ENCODE results near the gene SETDB2. TPM values are rescaled to one million over a fixed set of nuclear protein-coding genes. Genes with fewer than 3 reads are reported as not detected.

Gene SETDB2
- total RNA-seq, 6 experiments from 2014 or later: 4.4 to 7.4 (median 6.5) TPM

DNA sequence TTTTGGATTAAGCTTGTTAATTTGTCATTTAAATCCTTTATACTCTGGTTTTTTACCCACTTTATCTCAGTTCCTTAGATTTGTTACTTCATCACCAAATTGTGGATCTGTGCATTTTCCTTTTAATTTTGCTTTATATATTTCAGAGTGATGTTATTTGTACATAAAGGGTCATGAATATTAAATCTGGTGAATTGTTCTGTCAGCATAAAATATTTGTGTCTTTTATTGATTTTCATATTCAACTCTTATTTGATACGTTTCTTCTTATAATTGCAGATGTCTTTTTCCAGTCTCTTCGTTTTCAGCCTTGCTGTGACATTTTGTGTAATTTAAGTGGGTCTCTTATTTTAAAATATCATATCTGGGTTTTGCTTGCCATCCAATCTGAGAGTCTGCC is 4.7 kb downstream of the SETDB2 start:
- Mint-ChIP-seq H3K4me3 (no peak overlapping the region), H3K27me3 (ENCODE audit: insufficient read depth) (peaks cover 3% of the 10 kb centered on the region), H3K36me3 (ENCODE audit: low read depth) (peaks cover 13% of the 10 kb centered on the region; the same call in 1 of the 2 replicates), H3K9me3 (no peaks in the 10 kb centered on the region), H3K27ac (no peak overlapping the region; the same call in 1 of the 2 replicates), H3K4me1 (ENCODE audit: low read depth) (peaks cover 71% of the 10 kb centered on the region)
- no peak for DNase-seq
- TF ChIP-seq, protein P1, sequence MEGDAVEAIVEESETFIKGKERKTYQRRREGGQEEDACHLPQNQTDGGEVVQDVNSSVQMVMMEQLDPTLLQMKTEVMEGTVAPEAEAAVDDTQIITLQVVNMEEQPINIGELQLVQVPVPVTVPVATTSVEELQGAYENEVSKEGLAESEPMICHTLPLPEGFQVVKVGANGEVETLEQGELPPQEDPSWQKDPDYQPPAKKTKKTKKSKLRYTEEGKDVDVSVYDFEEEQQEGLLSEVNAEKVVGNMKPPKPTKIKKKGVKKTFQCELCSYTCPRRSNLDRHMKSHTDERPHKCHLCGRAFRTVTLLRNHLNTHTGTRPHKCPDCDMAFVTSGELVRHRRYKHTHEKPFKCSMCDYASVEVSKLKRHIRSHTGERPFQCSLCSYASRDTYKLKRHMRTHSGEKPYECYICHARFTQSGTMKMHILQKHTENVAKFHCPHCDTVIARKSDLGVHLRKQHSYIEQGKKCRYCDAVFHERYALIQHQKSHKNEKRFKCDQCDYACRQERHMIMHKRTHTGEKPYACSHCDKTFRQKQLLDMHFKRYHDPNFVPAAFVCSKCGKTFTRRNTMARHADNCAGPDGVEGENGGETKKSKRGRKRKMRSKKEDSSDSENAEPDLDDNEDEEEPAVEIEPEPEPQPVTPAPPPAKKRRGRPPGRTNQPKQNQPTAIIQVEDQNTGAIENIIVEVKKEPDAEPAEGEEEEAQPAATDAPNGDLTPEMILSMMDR (IDR thresholded peaks at IDR 0.05): no peak

DNA sequence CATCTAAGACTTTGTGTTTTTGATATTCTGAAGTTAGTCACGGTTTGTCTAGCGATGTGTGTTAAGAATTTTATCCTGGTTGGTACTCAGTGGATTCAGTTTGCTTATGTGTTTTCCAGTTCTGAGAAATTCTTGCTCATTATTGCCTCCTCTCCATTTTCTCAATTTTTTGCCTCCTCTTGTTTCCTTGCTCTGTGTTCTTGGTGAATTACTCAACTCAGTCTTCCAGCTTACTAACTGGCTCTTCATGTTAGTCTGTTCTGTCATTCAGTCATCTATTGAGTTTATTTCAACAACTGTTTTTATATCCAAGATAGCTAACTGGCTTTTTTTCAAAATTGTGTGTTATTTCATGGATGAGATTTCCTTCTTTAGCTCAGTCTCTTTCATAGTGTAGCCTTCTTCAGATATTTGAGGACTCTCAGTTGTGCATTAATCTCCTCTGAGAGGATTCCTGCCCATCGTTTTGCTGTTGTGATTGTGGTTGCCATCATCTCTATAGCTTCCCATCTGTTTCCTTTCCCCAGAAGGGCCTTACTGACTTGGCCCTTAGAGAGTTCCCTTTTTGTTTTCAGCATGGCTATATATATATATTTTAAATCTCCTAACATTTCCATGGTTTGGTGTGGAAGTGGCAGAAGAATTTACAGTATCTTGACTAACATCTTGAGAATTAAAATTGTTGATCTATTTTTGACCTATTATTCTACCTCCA is 6.2 kb downstream of the SETDB2 start:
- peaks cover 78% of the 10 kb centered on the region for H3K4me1 Mint-ChIP-seq (ENCODE audit: low read depth)
- no peak overlapping the region for H3K4me3 Mint-ChIP-seq
- no peaks in the 10 kb centered on the region for H3K27me3 Mint-ChIP-seq (ENCODE audit: insufficient read depth)
- H3K27ac Mint-ChIP-seq: peak overlapping the region; percentile 0; the same call in 1 of the 2 replicates
- H3K36me3 Mint-ChIP-seq (ENCODE audit: low read depth): peaks cover 13% of the 10 kb centered on the region; the same call in 1 of the 2 replicates
- H3K9me3 Mint-ChIP-seq: no peaks in the 10 kb centered on the region
- no peak for DNase-seq
- TF ChIP-seq, protein P1 (IDR thresholded peaks at IDR 0.05): no peak

DNA sequence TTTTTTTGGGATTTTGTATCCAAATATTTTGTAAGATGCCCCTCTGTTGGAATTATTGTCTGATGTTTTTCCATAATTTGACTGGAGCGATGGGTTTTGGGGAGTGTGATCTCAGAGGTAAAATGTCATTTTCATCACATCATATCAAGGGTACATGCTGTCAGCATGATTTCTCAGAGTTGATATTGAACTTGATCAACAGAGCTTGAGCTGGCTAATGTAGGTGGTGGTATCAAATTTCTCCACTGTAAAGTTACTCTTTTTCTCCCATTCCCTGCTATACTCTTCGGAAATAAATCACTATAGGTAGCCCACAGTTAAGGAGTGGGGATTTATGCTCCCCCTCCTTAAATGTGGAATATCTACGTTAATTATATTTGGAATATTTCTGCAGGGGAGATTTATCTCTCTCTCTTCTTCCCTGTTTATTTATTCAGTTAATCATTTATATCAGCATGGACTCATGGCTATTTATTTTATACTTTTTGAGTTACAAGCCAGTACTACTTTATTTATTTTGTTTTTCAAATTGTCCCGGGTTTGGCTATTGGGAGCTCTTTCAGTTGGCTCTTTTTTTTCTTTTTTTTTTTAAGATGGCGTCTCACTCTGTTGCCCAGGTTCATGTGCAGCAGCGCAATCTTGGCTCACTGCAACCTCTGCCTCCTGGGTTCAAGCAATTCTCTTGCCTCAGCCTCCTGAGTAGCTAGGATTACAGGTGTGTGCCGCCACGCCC is 8.8 kb downstream of the SETDB2 start:
- Mint-ChIP-seq H3K36me3 (ENCODE audit: low read depth) (peaks cover 13% of the 10 kb centered on the region; the same call in 1 of the 2 replicates), H3K27me3 (ENCODE audit: insufficient read depth) (no peaks in the 10 kb centered on the region), H3K9me3 (no peaks in the 10 kb centered on the region), H3K4me1 (ENCODE audit: low read depth) (peaks cover 76% of the 10 kb centered on the region), H3K4me3 (no peak overlapping the region), H3K27ac (no peak overlapping the region)
- no peak for DNase-seq
- TF ChIP-seq, protein P1 (IDR thresholded peaks at IDR 0.05): no peak

DNA sequence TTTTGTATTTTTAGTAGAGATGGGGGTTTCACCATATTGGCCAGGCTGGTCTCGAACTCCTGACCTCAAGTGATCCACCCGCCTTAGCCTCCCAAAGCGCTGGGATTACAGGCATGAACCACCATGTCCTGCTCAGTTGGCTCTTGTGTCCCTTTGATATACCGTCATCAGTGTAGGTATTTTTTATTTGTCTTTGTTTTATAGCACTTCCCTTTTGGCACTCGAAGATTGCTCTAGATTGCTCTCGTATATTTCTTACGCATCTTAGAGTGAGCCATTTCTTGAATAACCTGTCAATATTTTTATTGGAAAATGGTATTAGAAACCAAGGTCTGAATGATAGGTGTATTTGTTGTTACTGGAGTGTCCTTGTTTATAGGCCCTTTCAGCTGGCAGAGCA is 9.4 kb downstream of the SETDB2 start:
- TF ChIP-seq, protein P1 (IDR thresholded peaks at IDR 0.05): no peak
- no peak overlapping the region for H3K4me3 Mint-ChIP-seq
- H3K4me1 Mint-ChIP-seq (ENCODE audit: low read depth): peaks cover 71% of the 10 kb centered on the region
- no peak for DNase-seq
- no peaks in the 10 kb centered on the region for H3K27me3 Mint-ChIP-seq (ENCODE audit: insufficient read depth)
- peaks cover 16% of the 10 kb centered on the region; the same call in 1 of the 2 replicates for H3K36me3 Mint-ChIP-seq (ENCODE audit: low read depth)
- no peaks in the 10 kb centered on the region for H3K9me3 Mint-ChIP-seq
- H3K27ac Mint-ChIP-seq: no peak overlapping the region

DNA sequence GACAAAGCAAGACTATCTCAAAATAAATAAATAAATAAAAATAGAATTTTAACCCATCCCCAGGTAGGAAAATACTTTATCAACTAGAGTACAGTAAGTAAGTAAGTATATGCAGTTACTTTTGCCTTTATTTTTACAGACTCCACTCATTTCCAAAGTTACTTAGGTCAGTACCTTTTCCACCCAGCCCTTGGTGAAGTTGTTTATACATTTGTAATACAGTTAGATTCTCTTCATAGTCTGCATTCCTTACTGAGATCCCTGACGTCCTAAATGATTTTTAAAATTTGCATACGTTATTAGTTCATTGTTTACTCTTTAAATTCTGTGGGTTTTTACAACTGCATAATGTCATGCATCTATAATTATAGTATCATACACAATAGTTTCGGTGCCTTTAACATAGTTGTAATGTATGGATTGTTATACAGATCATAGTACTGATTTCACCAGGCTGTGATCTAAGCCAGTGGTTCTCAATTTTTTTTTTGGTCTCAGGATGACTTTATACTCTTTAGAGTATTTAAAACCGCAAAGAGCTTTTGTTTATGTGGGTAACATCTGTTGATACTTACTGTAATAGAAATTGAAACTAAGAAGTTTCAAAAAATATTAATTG is 10.4 kb downstream of the SETDB2 start:
- no peaks in the 10 kb centered on the region for H3K27me3 Mint-ChIP-seq (ENCODE audit: insufficient read depth)
- TF ChIP-seq, protein P1 (IDR thresholded peaks at IDR 0.05): no peak
- peak overlapping the region; percentile 82 for H3K4me3 Mint-ChIP-seq
- no peaks in the 10 kb centered on the region for H3K9me3 Mint-ChIP-seq
- H3K36me3 Mint-ChIP-seq (ENCODE audit: low read depth): peaks cover 14% of the 10 kb centered on the region; the same call in 1 of the 2 replicates
- H3K27ac Mint-ChIP-seq: peak overlapping the region; percentile 81
- peaks cover 60% of the 10 kb centered on the region for H3K4me1 Mint-ChIP-seq (ENCODE audit: low read depth)
- DNase-seq: peak; percentile 48

Measured in HFFc6 (cell line).